Uterus (tissue), 4 donors: ENCODE results near the gene KRT24. TPM values are rescaled to one million over a fixed set of nuclear protein-coding genes. Genes with fewer than 3 reads are reported as not detected.

Experiments
- DNase-seq, 2 donors: peaks; one replicate each; pipeline ENCODE4 v3.0.0-alpha.2; 2019 to 2020
- H3K27ac ChIP-seq, 2 donors: fragments of 200-600 bp; sonication (generic); 1 replicate in 1 of 2; 2 replicates in 1 of 2; pipeline ENCODE4 v1.5.1; 2016 to 2018
- H3K27me3 ChIP-seq, 2 donors: fragments of 200-600 bp; sonication (generic); one replicate each; pipeline ENCODE4 v1.5.1; 2018 to 2019; ENCODE audit warnings: control low read depth in 1 of 2
- H3K36me3 ChIP-seq, 2 donors: fragments of 200-600 bp; sonication (generic); one replicate each; pipeline ENCODE4 v1.5.1; 2019; ENCODE audit warnings: control low read depth in 1 of 2
- H3K4me1 ChIP-seq, 2 donors: fragments of 200-600 bp; sonication (generic); one replicate each; pipeline ENCODE4 v1.5.1; 2018 to 2019; ENCODE audit warnings: control low read depth in 1 of 2
- H3K4me3 ChIP-seq, 2 donors: fragments of 200-600 bp; sonication (generic); 1 replicate in 1 of 2; 2 replicates in 1 of 2; pipeline ENCODE4 v1.5.1; 2018 to 2019; ENCODE audit warnings: mild to moderate bottlenecking in 1 of 2
- H3K9me3 ChIP-seq, 2 donors: fragments of 200-600 bp; sonication (generic); one replicate each; pipeline ENCODE4 v1.5.1; 2019; ENCODE audit warnings: control low read depth in 1 of 2
- CTCF ChIP-seq, 4 experiments: fragments of 200-600 bp in 2 of 4; fragments of 450-650 bp in 2 of 4; sonication (generic) in 2 of 4; IDR thresholded peaks; one replicate each; pipeline ENCODE4 v1.5.1; 2016 to 2019; ENCODE audit warnings: antibody characterized with exemption in 4 of 4, mild to moderate bottlenecking in 2 of 4, moderate library complexity in 1 of 4
- POLR2A ChIP-seq, 2 donors: fragments of 450-650 bp; IDR thresholded peaks; one replicate each; pipeline ENCODE4 v1.6.1; 2016; ENCODE audit warnings: antibody characterized with exemption in 2 of 2, mild to moderate bottlenecking in 1 of 2, moderate library complexity in 1 of 2
- intact Hi-C: fragments of 100-400 bp; cut with DNase I; formaldehyde crosslinking; loops from one replicate; pipeline ENCODE4 v1.15.1; 2023; ENCODE audit warnings: low total_unique reads
- total RNA-seq, 4 donors: library from RNA; depleted of rRNA in 3 of 4; stranded (reverse); fragments of >200 nt in 3 of 4; gene quantifications; one replicate each; pipeline versions ENCODE4 v1.1.0 to v1.2.4, GENCODE V29; 2014 to 2023
- donor health status: DM: yes; HTN: yes; CAD: no.

Gene KRT24
- total RNA-seq, 4 donors from 2014 or later, result not detected

- intact Hi-C loops, result no loop called here
- Histone ChIP-seq H3K4me1 (no peaks in the 10 kb centered on the region), H3K4me3 (no peak overlapping the region), H3K36me3 (no peaks in the 10 kb centered on the region), H3K9me3 (no peaks in the 10 kb centered on the region), H3K27ac (no peak overlapping the region), H3K27me3 (no peaks in the 10 kb centered on the region)
- no peak for DNase-seq
- no peak for TF ChIP-seq CTCF (IDR thresholded peaks at IDR 0.05)
Measured at GRCh38 chr17:40686192-40686591, 17.4 kb downstream of the KRT24 start.

DNA sequence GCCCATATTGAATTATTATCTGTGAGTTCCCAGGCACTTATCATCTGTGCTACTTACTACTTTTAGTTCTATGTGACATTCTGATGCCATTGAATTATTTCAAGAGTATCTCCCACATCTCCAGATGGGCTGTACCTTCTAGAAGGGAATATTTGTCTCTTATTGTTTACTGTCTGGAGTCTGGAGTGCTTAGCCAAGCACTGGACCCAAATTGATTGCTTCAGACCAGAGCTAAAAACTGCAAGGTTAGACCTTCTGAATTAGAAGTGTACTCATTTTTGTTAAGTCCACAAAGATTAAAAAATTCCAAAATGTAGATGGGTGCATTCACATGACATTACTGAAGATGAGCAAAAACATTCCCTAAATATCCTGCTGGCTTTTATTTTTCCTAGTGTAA, 22.6 kb downstream of the KRT24 start:
- TF ChIP-seq POLR2A (IDR thresholded peaks at IDR 0.05), result no peak
- no peak for TF ChIP-seq CTCF (IDR thresholded peaks at IDR 0.05)
- Histone ChIP-seq H3K36me3 (no peaks in the 10 kb centered on the region), H3K27ac (no peak overlapping the region), H3K4me3 (no peak overlapping the region), H3K4me1 (no peaks in the 10 kb centered on the region), H3K27me3 (no peaks in the 10 kb centered on the region), H3K9me3 (no peaks in the 10 kb centered on the region)
- intact Hi-C loops, result no loop called here
- no peak for DNase-seq

GRCh38 chr17:40679523-40679907, 24.0 kb downstream of the KRT24 start:
- no peak overlapping the region for H3K27ac ChIP-seq
- DNase-seq, result no peak
- H3K27me3 ChIP-seq, result no peaks in the 10 kb centered on the region
- H3K4me3 ChIP-seq, result no peak overlapping the region
- H3K4me1 ChIP-seq, result no peaks in the 10 kb centered on the region
- no peaks in the 10 kb centered on the region for H3K9me3 ChIP-seq
- no peaks in the 10 kb centered on the region for H3K36me3 ChIP-seq
- TF ChIP-seq POLR2A (IDR thresholded peaks at IDR 0.05), result no peak
- no peak for TF ChIP-seq CTCF (IDR thresholded peaks at IDR 0.05)
- intact Hi-C loops, result no loop called here

- no peaks in the 10 kb centered on the region for H3K27me3 ChIP-seq
- intact Hi-C loops, result no loop called here
- H3K4me3 ChIP-seq, result no peak overlapping the region
- DNase-seq, result no peak
- H3K9me3 ChIP-seq, result no peaks in the 10 kb centered on the region
- TF ChIP-seq CTCF (IDR thresholded peaks at IDR 0.05), result no peak
- no peak for TF ChIP-seq POLR2A (IDR thresholded peaks at IDR 0.05)
- no peak overlapping the region for H3K27ac ChIP-seq
- H3K4me1 ChIP-seq, result no peaks in the 10 kb centered on the region
- no peaks in the 10 kb centered on the region for H3K36me3 ChIP-seq
Measured at GRCh38 chr17:40678902-40679522, 24.5 kb downstream of the KRT24 start.

DNA sequence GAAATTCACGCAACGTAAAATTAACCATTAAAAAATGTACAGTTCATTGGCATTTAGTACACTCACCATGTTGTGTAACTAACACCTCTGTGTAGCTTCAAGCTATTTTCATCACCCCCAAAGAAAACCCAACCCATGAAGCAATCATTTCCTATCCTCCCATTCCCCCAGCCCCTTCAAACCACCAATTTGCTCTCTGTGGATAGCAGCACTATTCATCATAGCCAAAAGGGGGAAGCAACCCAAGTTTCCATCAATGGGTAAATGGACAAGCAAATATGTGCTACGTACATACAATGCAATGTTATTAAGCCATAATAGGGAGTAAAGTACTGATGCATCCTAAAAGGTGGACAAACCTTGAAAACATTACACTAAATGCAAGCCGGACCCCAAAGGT, 27.6 kb downstream of the KRT24 start:
- no peak for DNase-seq
- H3K9me3 ChIP-seq, result no peaks in the 10 kb centered on the region
- intact Hi-C loops, result no loop called here
- H3K4me3 ChIP-seq, result no peak overlapping the region
- TF ChIP-seq POLR2A (IDR thresholded peaks at IDR 0.05), result no peak
- H3K36me3 ChIP-seq, result no peaks in the 10 kb centered on the region
- no peaks in the 10 kb centered on the region for H3K27me3 ChIP-seq
- H3K27ac ChIP-seq, result no peak overlapping the region
- H3K4me1 ChIP-seq, result no peaks in the 10 kb centered on the region

- no peak overlapping the region for H3K27ac ChIP-seq
- DNase-seq, result no peak
- no peaks in the 10 kb centered on the region for H3K4me1 ChIP-seq
- no peaks in the 10 kb centered on the region for H3K9me3 ChIP-seq
- intact Hi-C loops, result no loop called here
- H3K27me3 ChIP-seq, result no peaks in the 10 kb centered on the region
- no peak overlapping the region for H3K4me3 ChIP-seq
- H3K36me3 ChIP-seq, result no peaks in the 10 kb centered on the region
- TF ChIP-seq CTCF (IDR thresholded peaks at IDR 0.05) (no peak), POLR2A (IDR thresholded peaks at IDR 0.05) (no peak)
Measured at GRCh38 chr17:40672654-40673053, 30.9 kb downstream of the KRT24 start.
